HG02840 (cell line): ENCODE measurements around the gene KRT23.

ENCODE experiments used
- ATAC-seq: cut with Tn5 transposase; IDR thresholded peaks from one replicate; pipeline ENCODE4 v1.9.1; 2021; ENCODE audit warnings: mild to moderate bottlenecking, moderate library complexity, moderate number of reproducible peaks; ENCODE audit not compliant: unreplicated experiment, low FRiP score

The KRT23 gene

DNA sequence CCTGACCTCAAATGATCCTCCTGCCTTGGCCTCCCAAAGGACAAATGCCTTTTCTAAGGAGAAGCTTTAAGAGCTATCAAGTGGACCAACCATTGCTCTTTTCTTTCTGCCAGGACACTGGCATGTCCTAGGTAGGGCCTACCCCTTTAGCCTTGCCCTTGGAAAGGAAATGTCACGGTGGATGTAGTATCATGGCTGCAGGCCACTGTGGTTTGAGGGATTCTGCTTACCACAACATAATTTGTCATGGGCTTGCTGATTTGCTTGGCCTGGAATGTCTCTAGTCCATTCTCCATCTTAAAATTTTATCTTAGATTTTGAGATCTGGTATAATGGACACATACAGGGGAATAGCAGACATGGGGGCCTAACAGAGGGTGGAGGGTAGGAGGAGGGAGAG, 58.4 kb downstream of the KRT23 start:
- no peak for ATAC-seq

DNA sequence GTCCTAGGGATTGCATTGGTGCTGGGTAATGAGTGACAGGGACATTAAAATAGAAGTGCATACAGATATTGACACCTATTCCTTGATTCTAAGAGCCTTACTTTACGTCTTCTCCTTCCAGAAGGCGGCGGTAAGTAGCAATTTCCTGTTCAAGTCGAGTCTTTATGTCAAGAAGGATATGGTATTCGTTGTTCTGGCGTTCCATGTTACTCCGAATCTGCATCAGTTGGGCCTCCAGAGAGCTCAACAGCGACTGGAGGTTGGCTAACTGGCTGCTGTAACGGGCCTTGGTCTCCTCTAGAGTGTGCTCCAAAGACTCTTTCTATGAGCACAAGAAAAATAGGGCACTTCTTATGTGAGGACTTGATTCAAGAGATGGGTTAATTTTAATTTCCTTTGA, 59.4 kb downstream of the KRT23 start:
- no peak for ATAC-seq

DNA sequence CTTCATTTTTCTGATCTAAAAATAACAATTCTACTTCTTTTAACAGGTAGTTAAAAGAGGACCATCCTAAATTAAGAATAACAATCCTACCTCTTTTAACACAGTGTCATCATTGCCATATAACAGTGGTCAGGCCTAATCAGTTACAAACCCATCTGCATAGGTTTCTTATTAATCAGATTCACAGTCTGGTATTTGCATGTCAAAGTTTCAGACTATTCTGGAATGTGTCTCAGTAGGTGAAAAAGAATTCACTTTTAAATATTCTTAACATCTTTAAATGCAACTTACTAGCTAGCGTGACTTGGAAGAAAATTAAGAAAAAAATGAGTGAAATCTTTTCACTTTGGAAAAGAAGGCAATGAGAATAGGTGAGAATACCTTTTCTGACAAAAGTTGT, 63.6 kb downstream of the KRT23 start:
- no peak for ATAC-seq

DNA sequence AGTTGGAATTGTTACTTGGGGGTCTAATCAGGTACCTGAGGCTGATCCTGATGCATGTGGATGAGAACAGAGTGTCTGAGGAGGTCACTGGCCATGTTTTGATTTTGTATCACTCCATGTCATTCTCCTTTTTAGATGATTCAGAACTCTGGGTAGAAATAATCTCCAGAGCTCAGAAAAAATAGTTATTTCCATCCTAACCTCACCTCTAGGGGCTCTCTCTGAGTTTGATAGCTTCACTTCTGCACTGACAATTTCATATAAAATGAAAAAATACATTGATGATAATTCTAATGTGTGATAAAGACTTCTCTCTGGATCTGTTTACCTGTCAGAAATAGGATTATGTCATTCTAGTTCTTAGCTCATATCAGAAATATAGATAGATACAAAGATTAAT, 64.2 kb downstream of the KRT23 start:
- no peak for ATAC-seq
